GM12892 (cell line): ENCODE data around the gene NEK2.

Experiments used
- DNase-seq: peaks from one replicate; pipeline ENCODE4 v3.0.0; 2011; ENCODE audit not compliant: insufficient read length
- FAIRE-seq: peaks from 2 replicates; lab custom pipeline; 2011; peaks lifted over from hg19 to GRCh38; lab: Jason Lieb, UNC
- POLR2A ChIP-seq: IDR thresholded peaks from 2 replicates; pipeline ENCODE4 v1.6.1; 2011; ENCODE audit warnings: low read depth, low read length, control low read depth
- POLR2AphosphoS5 ChIP-seq: IDR thresholded peaks from 2 replicates; pipeline ENCODE4 v1.6.1; 2011; ENCODE audit warnings: low read depth, low read length, control low read depth
- TAF1 ChIP-seq: IDR thresholded peaks from 2 replicates; pipeline ENCODE4 v1.6.1; 2011; ENCODE audit warnings: low read depth, mild to moderate bottlenecking, control low read depth, low read length, borderline replicate concordance

NEK2 gene

DNA sequence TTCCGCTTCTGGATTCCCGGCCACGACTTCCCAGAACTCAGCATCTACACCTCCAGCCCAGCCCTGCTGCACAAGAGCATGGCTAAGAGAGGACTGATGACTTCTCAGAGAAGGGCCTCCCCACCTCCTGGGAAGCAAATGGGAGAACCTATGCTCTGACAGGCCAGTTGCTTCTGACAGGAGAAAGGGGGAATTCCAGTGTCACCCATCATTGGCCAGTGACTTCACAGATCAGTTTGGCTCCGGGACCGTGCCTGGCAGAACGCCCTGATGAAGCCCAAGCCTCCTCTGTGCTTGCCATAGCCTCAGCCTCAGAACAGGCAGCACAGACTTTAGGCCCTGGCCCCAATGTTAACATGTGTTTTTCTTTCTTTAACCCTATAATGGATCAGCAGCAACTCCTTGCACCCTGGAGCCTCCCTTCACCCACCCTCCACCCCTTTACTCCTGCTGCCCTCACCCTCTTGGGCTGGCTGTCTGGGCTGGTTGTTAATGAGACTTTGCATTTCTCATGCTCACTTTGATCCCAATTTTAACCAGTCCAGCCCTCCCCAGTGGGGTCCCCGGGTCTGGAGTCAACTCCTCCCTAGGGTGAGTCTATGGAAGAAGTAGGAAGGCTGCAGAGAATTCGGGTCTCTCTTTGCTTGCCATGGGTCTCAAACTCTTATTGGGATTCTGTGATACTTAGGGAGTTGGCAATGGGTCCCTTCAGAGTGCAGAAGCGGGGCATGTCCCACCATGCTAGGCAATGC, 53.8 kb downstream of the NEK2 start:
- DNase-seq: no peak
- no peak for TF ChIP-seq POLR2AphosphoS5
- TF ChIP-seq TAF1: no peak
- TF ChIP-seq POLR2A: no peak
- no peak for FAIRE-seq

- TF ChIP-seq POLR2A: no peak
- TF ChIP-seq POLR2AphosphoS5: no peak
- no peak for TF ChIP-seq TAF1
- FAIRE-seq: no peak
Measured at GRCh38 chr1:211620097-211620496, 55.3 kb downstream of the NEK2 start.

GRCh38 chr1:211619033-211619996, 56.1 kb downstream of the NEK2 start:
- FAIRE-seq (no peak), DNase-seq (no peak)
- no peak for TF ChIP-seq POLR2AphosphoS5
- no peak for TF ChIP-seq POLR2A
- TF ChIP-seq TAF1: no peak

More at GRCh38 chr1:211620097-211620496, 55.3 kb downstream of the NEK2 start:
- DNase-seq: no peak

DNA sequence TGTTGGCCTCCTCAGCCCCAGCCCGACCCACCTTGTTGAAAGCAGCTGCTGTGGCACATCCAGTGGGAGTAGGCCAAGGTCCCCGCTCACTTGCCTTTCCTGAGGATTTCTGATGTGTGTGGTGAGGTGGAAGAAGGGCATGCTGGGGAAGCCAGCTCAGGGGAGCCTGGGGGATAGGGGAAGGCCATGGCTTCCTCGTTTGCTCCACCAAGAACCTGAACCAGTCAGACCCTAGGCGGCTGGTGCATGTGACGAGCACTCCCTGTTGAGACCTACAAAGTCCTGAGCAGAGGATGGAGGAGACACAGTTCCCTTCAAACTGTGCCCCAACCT, 58.5 kb downstream of the NEK2 start:
- TF ChIP-seq TAF1: no peak
- no peak for TF ChIP-seq POLR2AphosphoS5
- TF ChIP-seq POLR2A: no peak
- no peak for FAIRE-seq

DNA sequence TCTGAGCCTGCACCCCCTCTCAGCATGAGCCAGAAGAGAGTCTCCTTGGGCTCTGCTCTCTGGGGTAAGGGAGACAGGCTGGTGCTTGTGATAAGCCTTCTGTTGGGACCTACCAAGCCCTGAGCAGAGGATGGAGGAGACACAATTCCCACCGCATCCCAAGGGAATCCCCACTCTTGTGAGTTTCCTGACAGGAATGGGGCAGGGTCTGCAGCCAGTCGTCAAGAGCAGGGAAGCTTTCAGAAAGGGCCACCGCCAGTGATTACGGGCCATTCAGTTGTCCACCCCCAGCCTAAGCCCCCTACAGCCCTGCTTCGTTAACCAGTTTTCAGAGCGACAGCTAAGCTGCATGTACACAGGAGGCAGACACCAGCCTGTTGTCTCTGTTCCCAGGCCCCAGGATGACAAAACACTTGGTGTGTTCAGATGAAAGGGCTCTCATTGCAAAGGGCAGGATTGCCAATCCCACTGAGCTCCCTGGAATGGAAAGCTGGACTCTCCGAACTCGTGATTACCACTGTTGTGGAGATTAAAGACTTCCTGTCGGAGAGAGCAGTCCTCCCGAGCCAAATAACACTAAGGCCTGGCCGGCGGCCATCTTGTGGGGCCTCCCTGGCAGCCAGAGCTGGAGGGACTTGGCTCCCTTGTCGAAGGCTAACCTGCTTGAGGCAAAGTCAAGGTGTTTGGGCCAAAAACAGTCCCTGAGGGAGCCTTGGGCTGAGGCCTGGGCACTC, 59.0 kb downstream of the NEK2 start:
- TF ChIP-seq POLR2A: no peak
- no peak for TF ChIP-seq TAF1
- TF ChIP-seq POLR2AphosphoS5: no peak
- DNase-seq: no peak
- FAIRE-seq: no peak

More for the DNA sequence above, 58.5 kb downstream of the NEK2 start:
- DNase-seq: no peak

DNA sequence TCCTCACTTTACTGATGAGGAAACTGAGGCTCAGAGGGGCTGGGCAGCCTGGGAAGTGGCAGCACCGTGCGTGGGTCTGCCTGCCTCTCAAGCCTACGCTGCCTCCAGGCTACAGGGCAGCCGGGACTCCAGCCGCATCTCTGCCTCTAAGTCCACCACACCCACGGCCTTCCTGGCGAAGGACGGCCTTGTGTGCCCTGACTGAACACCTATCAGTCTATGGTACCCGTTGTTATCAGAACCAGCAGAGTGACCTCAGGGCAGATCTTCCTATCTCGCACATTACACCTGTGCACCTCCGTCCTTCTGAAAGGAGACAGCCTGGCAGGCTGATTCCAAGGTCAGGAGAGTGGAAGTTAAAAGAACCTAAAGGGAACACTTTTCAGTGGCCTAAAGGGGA, 60.8 kb downstream of the NEK2 start:
- FAIRE-seq (no peak), DNase-seq (no peak)
- TF ChIP-seq POLR2AphosphoS5: no peak
- no peak for TF ChIP-seq POLR2A
- no peak for TF ChIP-seq TAF1

- no peak for DNase-seq
- no peak for FAIRE-seq
- TF ChIP-seq POLR2AphosphoS5: no peak
- no peak for TF ChIP-seq TAF1
- TF ChIP-seq POLR2A: no peak
Measured at GRCh38 chr1:211613951-211614350, 61.5 kb downstream of the NEK2 start.

- TF ChIP-seq POLR2AphosphoS5 (no peak), TAF1 (no peak), POLR2A (no peak)
- FAIRE-seq (no peak), DNase-seq (no peak)
Measured at GRCh38 chr1:211613108-211613947, 62.1 kb downstream of the NEK2 start.

GRCh38 chr1:211612786-211613107, 62.7 kb downstream of the NEK2 start:
- no peak for FAIRE-seq
- DNase-seq: no peak
- TF ChIP-seq POLR2AphosphoS5: no peak
- TF ChIP-seq POLR2A: no peak
- no peak for TF ChIP-seq TAF1
